Measurements from ENCODE around the gene PLBD1. TPM values are rescaled to one million over a fixed set of nuclear protein-coding genes. Genes with fewer than 3 reads are reported as not detected.

PLBD1 gene
- polyA plus RNA-seq, 1 donor from 2014 or later = 1.4 TPM

DNA sequence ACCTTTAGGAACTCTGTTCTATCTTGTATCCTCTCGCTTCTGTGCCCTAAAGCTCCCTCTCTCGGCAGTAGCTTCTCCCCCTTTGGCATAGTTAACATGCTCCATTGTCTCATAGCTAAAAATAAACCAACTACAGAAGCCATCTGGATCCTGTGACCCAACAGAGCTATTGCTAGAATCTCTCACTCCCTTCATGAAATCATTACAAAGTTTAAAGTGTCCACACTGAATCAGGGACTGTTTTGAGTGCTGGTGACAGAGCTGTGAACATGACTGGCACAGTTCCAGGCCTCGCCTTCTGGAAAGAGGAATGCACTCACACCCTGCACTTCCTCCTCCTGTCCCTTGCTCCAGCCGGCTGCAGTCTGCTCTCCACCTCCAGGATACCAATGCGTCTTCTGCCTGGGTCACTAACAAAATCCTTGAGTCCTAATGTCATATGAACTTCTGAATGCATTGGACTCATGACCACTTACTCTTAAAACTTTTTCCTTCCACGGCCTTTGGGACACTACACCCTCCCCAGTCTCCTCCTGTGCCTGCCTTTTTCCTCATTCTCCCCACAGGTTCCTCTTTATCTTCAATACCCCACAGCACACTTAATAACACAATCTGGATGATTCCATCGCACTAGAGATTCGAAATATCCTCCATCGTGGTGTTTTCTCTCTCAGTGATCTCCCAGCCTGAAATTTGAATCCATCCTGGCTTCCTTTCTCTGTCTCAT is 13.2 kb downstream of the PLBD1 start:
- Mint-ChIP-seq H3K27ac (no peak overlapping the region), H3K4me3 (no peak overlapping the region), H3K9me3 (peaks cover 0 to 9% (median 2%) of the 10 kb centered on the region in 3 donors), H3K27me3 (peaks cover 2% of the 10 kb centered on the region), H3K36me3 (peaks cover 5% of the 10 kb centered on the region), H3K4me1 (peaks cover 9 to 14% (median 9%) of the 10 kb centered on the region in 3 donors)

DNA sequence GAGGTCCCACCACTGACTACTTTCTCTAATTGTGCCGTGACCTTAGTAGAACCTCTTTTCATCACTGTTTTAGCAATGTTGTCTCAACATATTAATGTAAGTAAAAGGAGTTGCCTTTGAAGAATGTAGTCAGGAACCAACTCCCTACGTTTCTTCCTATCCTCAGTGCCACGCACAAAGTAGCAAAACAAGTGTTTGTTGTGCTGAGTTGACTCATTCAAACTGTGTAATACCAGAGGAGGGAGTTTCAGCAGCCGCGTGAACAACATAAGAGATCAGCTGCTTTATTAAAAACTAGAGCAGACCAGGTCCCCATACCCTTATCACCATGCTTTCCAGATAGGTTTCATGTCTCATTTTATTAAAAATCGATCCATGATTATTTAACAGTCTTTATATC is 19.1 kb downstream of the PLBD1 start:
- Mint-ChIP-seq H3K27ac (peak overlapping the region in 1 of 3 donors; percentile 17), H3K4me3 (no peak overlapping the region), H3K36me3 (peaks cover 5% of the 10 kb centered on the region), H3K27me3 (peaks cover 6% of the 10 kb centered on the region), H3K9me3 (peaks cover 0 to 4% (median 2%) of the 10 kb centered on the region in 3 donors), H3K4me1 (peaks cover 0 to 5% (median 5%) of the 10 kb centered on the region in 3 donors)

DNA sequence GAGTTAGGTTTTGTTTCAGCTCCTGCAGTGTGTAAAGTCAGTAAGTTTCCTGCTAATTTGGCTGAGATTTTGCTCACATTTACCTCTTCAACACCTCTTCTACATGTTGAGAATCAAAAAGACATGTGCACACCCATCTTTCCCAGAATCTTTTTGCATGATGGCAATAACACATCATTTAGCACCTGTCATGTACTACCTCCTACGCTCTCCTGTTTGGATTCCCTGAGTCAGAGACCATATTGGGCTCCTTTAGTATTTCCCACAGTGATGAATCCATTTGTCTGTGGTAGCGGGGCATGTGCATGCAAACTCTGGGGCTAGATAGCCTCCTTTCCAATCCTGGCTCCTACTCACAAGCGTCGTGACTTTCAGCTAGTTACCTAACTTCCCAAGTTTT is 20.1 kb downstream of the PLBD1 start:
- Mint-ChIP-seq H3K4me1 (peaks cover 0 to 5% (median 5%) of the 10 kb centered on the region in 3 donors), H3K4me3 (no peak overlapping the region), H3K36me3 (peaks cover 5% of the 10 kb centered on the region), H3K27me3 (peaks cover 6% of the 10 kb centered on the region), H3K9me3 (peaks cover 0 to 4% (median 2%) of the 10 kb centered on the region in 3 donors), H3K27ac (no peak overlapping the region)

DNA sequence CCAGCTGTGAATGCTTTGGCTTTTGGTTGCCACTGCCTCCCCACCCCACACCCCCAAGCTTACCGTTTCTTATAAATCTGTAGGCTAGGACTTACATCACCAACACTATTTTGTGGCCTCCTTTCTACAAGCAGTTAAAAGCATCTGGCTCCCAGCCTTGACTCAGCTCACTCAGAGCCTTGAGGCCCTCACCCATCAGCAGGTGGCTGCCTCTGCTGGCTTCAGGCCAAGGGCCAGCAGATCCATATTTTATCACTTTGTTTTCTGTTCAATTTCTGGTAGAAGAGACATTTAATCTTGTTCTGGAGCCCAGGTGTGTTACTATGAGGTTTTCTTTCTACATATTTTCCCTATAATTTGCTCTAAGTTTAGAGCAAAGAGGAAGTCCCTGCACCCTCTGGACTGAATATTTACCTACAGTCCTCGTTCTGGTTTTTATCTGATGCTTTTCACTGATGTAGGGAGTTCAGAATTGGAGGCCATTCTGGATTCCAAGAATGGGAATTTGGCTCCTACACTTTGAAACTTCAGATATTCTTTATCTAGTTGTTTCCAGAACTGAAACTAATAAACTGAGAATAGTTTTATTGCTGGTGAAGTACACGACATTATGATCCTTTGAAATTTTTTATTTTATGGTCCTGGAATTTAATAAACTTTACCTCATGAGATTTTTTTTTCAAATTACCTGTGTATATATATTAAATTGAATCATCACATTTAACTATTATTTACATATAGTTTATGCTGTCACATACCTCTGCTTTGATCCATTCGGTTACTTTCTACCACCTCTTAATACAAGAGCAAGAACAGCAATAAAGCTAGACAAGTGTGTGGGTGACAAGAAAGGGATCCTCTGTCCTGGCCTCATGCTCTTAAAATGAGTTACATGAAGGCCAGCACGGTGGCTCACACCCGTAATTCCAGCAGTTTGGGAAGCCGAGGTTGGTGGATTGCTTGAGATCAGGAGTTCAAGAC is 22.2 kb downstream of the PLBD1 start:
- H3K27ac Mint-ChIP-seq = no peak overlapping the region
- H3K4me3 Mint-ChIP-seq = no peak overlapping the region
- H3K27me3 Mint-ChIP-seq = peaks cover 6% of the 10 kb centered on the region
- peaks cover 0 to 2% (median 0%) of the 10 kb centered on the region in 3 donors for H3K9me3 Mint-ChIP-seq
- H3K4me1 Mint-ChIP-seq = peaks cover 0 to 10% (median 5%) of the 10 kb centered on the region in 3 donors
- peaks cover 4% of the 10 kb centered on the region for H3K36me3 Mint-ChIP-seq

DNA sequence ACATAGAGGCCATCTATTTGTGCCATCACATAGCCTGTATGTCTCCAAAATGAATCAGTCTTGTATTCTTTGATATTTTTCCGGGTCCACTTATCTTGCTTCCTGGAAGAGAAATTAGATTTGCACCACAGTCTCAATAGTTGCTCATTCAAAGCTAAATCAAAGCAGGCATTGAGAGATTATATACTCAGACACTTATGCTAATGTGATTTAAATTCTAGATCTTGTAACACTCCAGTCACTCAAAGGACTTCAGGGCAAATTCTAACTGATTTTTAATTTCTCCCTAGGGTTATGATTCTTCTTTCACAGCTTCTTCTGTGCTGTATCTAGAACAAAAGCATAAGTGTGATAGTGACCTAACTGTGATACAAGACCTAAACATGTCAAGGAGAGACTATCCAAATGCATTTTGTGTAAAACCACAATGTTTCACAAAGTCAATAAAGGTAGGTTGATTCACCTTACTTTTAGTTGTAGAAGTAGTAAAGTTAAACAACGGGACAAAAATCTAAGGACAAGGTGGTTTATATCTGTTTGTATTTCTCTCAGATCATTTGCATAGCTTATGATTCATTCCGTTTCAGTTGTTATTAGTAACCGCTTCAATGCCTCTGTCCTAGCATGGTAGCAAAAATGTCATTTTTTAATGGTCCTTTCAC is 26.8 kb downstream of the PLBD1 start:
- Mint-ChIP-seq H3K9me3 (peaks cover 0 to 2% (median 0%) of the 10 kb centered on the region in 3 donors), H3K27ac (no peak overlapping the region), H3K36me3 (peaks cover 2% of the 10 kb centered on the region)

DNA sequence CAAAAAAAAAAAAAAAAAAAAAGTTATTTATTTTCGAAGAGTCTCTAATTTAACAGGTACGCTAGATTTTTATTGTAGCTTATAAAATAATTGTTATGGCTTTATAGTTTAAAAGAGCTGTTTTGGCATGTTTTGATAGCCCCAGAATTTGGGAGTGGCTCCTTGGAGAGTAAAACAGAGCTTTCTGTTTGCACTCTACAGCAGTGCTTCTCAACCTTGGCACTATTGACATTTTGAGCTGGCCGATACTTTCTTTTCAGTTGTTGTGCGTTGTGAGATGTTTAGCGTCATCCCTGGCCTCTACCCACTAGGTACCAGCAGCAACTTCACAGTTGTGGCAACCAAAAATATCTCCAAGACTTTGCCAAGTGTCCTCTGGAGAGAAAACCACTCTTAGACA is 30.6 kb downstream of the PLBD1 start:
- peaks cover 0 to 5% (median 0%) of the 10 kb centered on the region in 3 donors for H3K4me1 Mint-ChIP-seq
- peaks cover 0 to 2% (median 0%) of the 10 kb centered on the region in 3 donors for H3K9me3 Mint-ChIP-seq

More for the DNA sequence above, 26.8 kb downstream of the PLBD1 start:
- no peak overlapping the region for H3K4me3 Mint-ChIP-seq
- no peaks in the 10 kb centered on the region for H3K27me3 Mint-ChIP-seq
- H3K4me1 Mint-ChIP-seq = peaks cover 0 to 5% (median 0%) of the 10 kb centered on the region in 3 donors

DNA sequence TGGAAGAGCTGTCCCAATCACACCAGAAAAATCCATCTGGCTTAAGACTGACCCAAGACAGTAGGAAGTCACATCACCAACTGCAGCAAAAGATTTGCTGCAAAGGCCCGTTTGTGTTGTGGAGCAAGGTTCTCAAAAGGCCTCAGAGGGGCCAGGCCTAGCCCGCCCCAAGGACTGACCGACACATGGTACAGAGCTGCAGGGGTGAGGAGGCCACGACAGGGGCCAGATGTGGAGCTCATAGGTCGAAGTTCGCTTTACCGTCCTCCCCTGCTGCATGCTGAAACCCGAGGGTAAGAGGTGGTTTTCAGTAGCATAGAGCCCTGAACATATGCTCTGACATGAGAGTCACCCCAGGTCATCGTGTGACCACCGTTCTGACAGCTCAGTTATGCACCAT is 35.5 kb downstream of the PLBD1 start:
- Mint-ChIP-seq H3K4me3 (no peak overlapping the region), H3K27ac (peak overlapping the region in 1 of 3 donors; percentile 77), H3K9me3 (no peaks in the 10 kb centered on the region), H3K4me1 (no peaks in the 10 kb centered on the region), H3K36me3 (peaks cover 10% of the 10 kb centered on the region), H3K27me3 (no peaks in the 10 kb centered on the region)

More for the DNA sequence above, 30.6 kb downstream of the PLBD1 start:
- Mint-ChIP-seq H3K36me3 (peaks cover 5% of the 10 kb centered on the region), H3K27me3 (no peaks in the 10 kb centered on the region), H3K27ac (no peak overlapping the region), H3K4me3 (no peak overlapping the region)

DNA sequence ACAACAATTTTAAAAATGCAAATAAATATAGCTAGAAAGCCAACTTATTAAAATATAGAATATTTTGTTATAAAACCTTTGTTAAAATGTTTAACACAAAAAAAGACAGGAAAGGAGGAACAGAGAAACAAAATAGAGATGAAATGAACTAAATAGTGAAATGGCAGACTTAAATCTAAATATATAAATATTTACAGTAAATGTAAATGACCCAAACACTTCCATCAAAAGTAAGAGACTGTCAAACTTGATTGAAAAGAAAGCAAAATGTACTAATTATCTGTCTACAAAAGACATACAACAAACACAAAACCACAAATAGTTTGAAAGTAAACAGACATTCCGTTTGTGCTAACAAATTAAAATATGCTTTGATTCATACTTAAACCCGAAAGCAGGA is 41.7 kb downstream of the PLBD1 start:
- Mint-ChIP-seq H3K4me1 (no peaks in the 10 kb centered on the region), H3K36me3 (peaks cover 9% of the 10 kb centered on the region), H3K9me3 (peaks cover 16 to 40% (median 20%) of the 10 kb centered on the region in 3 donors), H3K4me3 (no peak overlapping the region), H3K27me3 (peaks cover 1% of the 10 kb centered on the region), H3K27ac (no peak overlapping the region)

DNA sequence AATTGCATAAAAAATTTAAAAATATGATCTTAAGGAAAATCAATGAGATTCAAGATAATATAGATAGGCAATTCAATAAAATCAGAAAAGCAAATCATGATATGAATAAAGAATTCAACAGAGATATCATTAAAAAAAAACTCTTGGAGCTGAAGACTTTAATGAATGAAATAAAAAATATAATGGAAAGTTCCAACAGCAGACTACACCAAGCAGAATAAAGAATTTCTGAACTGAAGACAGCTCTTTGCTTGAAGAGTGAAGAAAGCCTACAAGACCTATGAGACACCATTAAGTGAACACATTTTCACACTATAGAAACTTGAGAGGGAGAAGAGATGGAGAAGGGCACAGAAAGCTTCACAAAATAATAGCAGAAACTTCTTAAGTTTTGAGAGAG is 45.9 kb downstream of the PLBD1 start:
- H3K27me3 Mint-ChIP-seq = peaks cover 1% of the 10 kb centered on the region
- no peak overlapping the region for H3K27ac Mint-ChIP-seq
- H3K9me3 Mint-ChIP-seq = peaks cover 20 to 49% (median 25%) of the 10 kb centered on the region in 3 donors
- H3K4me1 Mint-ChIP-seq = no peaks in the 10 kb centered on the region
- H3K36me3 Mint-ChIP-seq = peaks cover 4% of the 10 kb centered on the region
- H3K4me3 Mint-ChIP-seq = no peak overlapping the region

DNA sequence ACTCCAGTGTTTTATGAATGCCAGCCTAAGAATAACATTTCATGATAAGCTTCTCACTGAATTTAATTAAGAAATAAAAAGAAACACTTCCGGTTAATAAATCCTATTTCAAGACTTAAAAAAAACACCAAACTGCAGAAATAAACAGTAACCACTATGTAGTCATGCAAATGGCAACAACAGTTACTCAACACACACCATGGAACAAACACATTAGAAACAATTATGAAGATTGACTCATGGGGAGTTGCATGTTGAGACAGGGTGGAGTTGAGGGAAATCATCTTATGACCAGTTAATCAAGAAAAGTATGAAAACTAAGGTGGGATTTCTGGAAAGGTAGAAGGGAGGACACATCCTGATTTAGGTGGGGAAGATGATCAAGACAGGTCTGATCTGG is 52.7 kb downstream of the PLBD1 start:
- H3K9me3 Mint-ChIP-seq = peaks cover 2 to 4% (median 2%) of the 10 kb centered on the region in 3 donors
- H3K36me3 Mint-ChIP-seq = no peaks in the 10 kb centered on the region
- no peaks in the 10 kb centered on the region for H3K27me3 Mint-ChIP-seq
- H3K4me1 Mint-ChIP-seq = no peaks in the 10 kb centered on the region
- no peak overlapping the region for H3K4me3 Mint-ChIP-seq
- no peak overlapping the region for H3K27ac Mint-ChIP-seq

DNA sequence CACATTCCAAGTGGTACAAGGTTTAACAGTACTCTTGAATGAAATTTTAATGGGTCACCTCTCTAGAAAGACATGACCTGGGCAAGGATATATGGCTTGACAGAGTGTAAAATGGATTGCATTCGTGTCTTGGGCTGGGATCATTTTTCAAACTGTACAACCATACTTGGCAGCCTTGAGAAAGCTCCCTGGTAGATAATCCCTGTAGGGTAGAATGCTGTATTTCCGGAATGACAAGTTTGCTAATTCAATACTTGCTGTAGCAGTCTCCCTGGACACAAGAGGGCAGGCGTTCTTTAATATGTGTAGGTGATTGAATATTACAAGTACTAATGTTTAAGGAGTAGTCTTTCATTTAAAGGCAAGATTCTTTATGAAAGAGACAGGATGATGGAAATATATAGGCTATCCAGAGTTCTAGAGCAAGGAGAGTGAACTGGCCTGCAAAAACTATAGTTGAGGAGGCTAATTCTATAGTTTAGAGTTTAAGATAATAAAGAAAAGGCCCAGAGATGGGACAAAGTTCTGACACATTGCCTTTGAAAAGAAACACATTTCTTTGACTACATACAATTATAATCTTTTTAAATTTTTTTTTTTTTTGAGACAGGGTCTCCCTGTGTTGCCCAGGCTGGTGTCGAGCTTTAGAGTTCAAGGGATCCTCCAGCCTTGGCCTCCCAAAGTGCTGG is 53.4 kb downstream of the PLBD1 start:
- Mint-ChIP-seq H3K9me3 (peaks cover 0 to 2% (median 0%) of the 10 kb centered on the region in 3 donors), H3K27me3 (no peaks in the 10 kb centered on the region), H3K36me3 (no peaks in the 10 kb centered on the region), H3K27ac (no peak overlapping the region), H3K4me3 (no peak overlapping the region), H3K4me1 (no peaks in the 10 kb centered on the region)

DNA sequence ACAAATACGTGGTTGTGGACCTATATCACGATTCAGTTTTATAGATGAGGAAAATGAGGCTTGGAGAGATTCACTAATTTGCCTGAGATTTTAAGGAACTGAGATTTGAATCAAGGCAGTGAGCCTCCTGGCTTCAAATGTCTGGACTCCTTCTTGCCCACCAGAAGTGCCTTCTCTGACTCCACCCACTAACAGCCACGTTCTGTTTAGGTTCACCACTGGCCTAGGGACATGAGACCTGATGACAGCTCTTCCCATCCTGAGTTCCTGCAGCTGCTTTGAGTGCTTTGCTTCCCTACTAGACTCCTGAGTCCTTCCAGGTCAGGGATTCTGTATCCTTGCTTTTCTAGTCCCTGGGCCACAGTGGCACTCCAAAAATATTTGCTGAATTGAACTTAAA is 57.1 kb downstream of the PLBD1 start:
- Mint-ChIP-seq H3K27me3 (no peaks in the 10 kb centered on the region), H3K36me3 (no peaks in the 10 kb centered on the region), H3K9me3 (no peaks in the 10 kb centered on the region), H3K4me3 (no peak overlapping the region), H3K27ac (peak overlapping the region in 1 of 3 donors; percentile 74), H3K4me1 (no peaks in the 10 kb centered on the region)

DNA sequence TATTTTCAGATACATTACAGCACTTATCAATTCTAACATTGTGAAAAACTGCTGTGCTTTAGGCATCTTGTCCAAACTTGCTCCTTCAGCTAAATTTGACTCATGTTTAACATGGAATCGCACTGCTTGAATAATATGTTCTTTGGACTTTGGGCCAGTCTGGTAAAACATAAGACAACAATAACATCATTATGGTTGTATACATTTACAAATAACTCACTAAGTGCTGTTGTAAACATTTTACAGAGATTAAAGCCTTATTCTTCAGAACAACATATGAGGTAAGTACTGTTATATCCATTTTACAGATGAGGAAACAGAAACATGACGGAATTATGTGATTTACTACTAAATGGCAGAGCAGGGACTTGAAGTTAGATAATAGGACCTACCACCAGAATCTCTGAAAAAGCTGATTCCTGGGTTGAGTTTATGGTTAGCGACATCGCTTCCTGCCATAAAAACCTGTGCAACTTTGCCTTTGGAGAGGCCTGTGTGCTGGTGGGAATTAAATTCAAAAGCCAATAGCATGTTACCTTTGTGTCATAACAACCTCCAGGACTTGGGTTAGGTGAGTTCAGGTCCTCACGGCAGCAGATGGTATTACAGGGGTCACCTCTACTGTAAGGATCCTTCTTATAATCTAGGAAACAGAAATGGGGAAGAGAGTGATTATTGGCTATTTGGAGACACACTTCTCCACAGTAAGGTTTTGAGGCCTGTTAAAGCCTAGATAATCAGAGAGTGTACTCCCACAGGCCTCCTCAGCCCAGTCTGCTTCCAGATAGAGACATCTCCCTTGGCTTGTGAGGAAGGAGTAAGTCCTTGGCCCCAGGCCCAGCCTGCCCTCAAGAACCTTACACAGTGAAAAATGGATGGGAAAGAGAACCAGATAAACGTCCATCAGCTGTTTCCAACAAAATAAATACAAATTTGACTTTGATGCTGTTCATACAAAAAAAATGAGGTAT is 61.8 kb downstream of the PLBD1 start:
- Mint-ChIP-seq H3K4me3 (no peak overlapping the region), H3K27me3 (no peaks in the 10 kb centered on the region), H3K36me3 (no peaks in the 10 kb centered on the region), H3K27ac (no peak overlapping the region), H3K4me1 (no peaks in the 10 kb centered on the region), H3K9me3 (no peaks in the 10 kb centered on the region)
